Keratinocyte (primary cell): ENCODE measurements around the gene GDA. TPM values are rescaled to one million over a fixed set of nuclear protein-coding genes. Genes with fewer than 3 reads are reported as not detected.
"Not testable (repeated sequence)": the region's sequence is repeated elsewhere in the genome, so short reads cannot be mapped to it uniquely, and the experiment has no call there.

ENCODE experiments used
- DNase-seq: peaks from one replicate; pipeline ENCODE4 v3.0.0-alpha.2; 2011; ENCODE audit warnings: low read depth, missing footprints, low spot score
- FAIRE-seq: peaks from 2 replicates; lab custom pipeline; 2011; peaks lifted over from hg19 to GRCh38; lab: Jason Lieb, UNC
- H2AFZ ChIP-seq: 2 replicates; pipeline ENCODE4 v1.6.0; 2012; ENCODE audit warnings: low read length, control low read depth, inconsistent platforms; ENCODE audit not compliant: control insufficient read depth
- H3K27ac ChIP-seq: 2 replicates; pipeline ENCODE4 v1.5.1; 2011; ENCODE audit warnings: low read length; ENCODE audit not compliant: control insufficient read depth, insufficient read depth
- H3K27me3 ChIP-seq: 3 replicates; pipeline ENCODE4 v1.6.0; 2011; ENCODE audit warnings: low read length; ENCODE audit not compliant: control insufficient read depth, insufficient read depth; ENCODE audit errors: extremely low read depth
- H3K36me3 ChIP-seq, 2 experiments: 2 replicates in 1 of 2; 3 replicates in 1 of 2; pipeline ENCODE4 v1.5.1; 2011; ENCODE audit warnings: low read length in 2 of 2, mild to moderate bottlenecking in 1 of 2; ENCODE audit not compliant: control insufficient read depth in 2 of 2, insufficient read depth in 2 of 2; ENCODE audit errors: extremely low read depth in 1 of 2
- H3K4me1 ChIP-seq: 3 replicates; pipeline ENCODE4 v1.5.1; 2011; ENCODE audit warnings: low read length; ENCODE audit not compliant: control insufficient read depth, insufficient read depth; ENCODE audit errors: extremely low read depth
- H3K4me2 ChIP-seq: 3 replicates; pipeline ENCODE4 v1.6.0; 2011; ENCODE audit warnings: low read depth, low read length; ENCODE audit not compliant: control insufficient read depth, insufficient read depth; ENCODE audit errors: extremely low read depth
- H3K4me3 ChIP-seq, 3 experiments: fragments of 200-600 bp in 1 of 3; sonication (generic) in 1 of 3; 2 replicates in 2 of 3; 3 replicates in 1 of 3; pipeline ENCODE4 v1.5.1; 2011 to 2016; ENCODE audit warnings: low read length in 3 of 3, mild to moderate bottlenecking in 3 of 3, control low read depth in 2 of 3, inconsistent platforms in 1 of 3, low read depth in 1 of 3, mixed read lengths in 1 of 3, mixed run types in 1 of 3, moderate library complexity in 1 of 3; ENCODE audit not compliant: control insufficient read depth in 2 of 3, insufficient read depth in 2 of 3; ENCODE audit errors: extremely low read depth in 1 of 3
- H3K79me2 ChIP-seq: 2 replicates; pipeline ENCODE4 v1.6.0; 2012; ENCODE audit warnings: low read length; ENCODE audit not compliant: control insufficient read depth, insufficient read depth
- H3K9ac ChIP-seq: 3 replicates; pipeline ENCODE4 v1.6.0; 2011; ENCODE audit warnings: low read length; ENCODE audit not compliant: control insufficient read depth, insufficient read depth; ENCODE audit errors: extremely low read depth
- H3K9me1 ChIP-seq: 3 replicates; pipeline ENCODE4 v1.6.0; 2011; ENCODE audit warnings: low read length; ENCODE audit not compliant: control insufficient read depth, insufficient read depth; ENCODE audit errors: extremely low read depth
- H3K9me3 ChIP-seq: 2 replicates; pipeline ENCODE4 v1.5.1; 2012; ENCODE audit warnings: low read depth, low read length; ENCODE audit not compliant: control insufficient read depth
- H4K20me1 ChIP-seq: 3 replicates; pipeline ENCODE4 v1.6.0; 2011; ENCODE audit warnings: low read length; ENCODE audit not compliant: control insufficient read depth, insufficient read depth; ENCODE audit errors: extremely low read depth
- CTCF ChIP-seq, 3 experiments: IDR thresholded peaks in 1 of 3; conservative IDR thresholded peaks in 1 of 3; optimal IDR thresholded peaks in 1 of 3; 2 replicates in 2 of 3; 3 replicates in 1 of 3; pipeline versions ENCODE3 to v1.5.1; 2011; ENCODE audit warnings: low read length in 3 of 3, mild to moderate bottlenecking in 3 of 3, moderate library complexity in 2 of 3, control low read depth in 1 of 3, inconsistent platforms in 1 of 3; ENCODE audit not compliant: insufficient read depth in 2 of 3; ENCODE audit errors: extremely low read depth in 1 of 3
- EZH2 ChIP-seq: IDR thresholded peaks from one replicate; pipeline ENCODE4 v1.6.1; 2012; ENCODE audit warnings: inconsistent platforms, mild to moderate bottlenecking, low read length, moderate library complexity
- dilution Hi-C: fragments of 300-500 bp; cut with MboI; formaldehyde crosslinking; loops from one replicate; pipeline ENCODE4 v1.7.0; 2020; ENCODE audit warnings: low sequenced_read_pairs; ENCODE audit not compliant: extremely low pct_ligation_motif_present
- polyA plus RNA-seq, 5 experiments: library from polyadenylated mRNA; depleted of rRNA in 3 of 5; stranded (reverse) in 3 of 5; stranded (forward) in 1 of 5; unstranded in 1 of 5; fragments of >200 nt; gene quantifications; 1 replicate in 1 of 5; 2 replicates in 3 of 5; 3 replicates in 1 of 5; pipeline versions ENCODE4 v1.2.1 to v1.2.3, GENCODE V29; 2011 to 2012; ENCODE audit warnings: missing spikeins in 2 of 5, low read depth in 1 of 5, low replicate concordance in 1 of 5

Gene GDA
- polyA plus RNA-seq, 1 donor (not counting 4 experiments of a cell fraction or from before 2014, with no cell fraction given), result 0.75 TPM

GRCh38 chr9:72263572-72263971, 114.3 kb downstream of the GDA start:
- TF ChIP-seq CTCF (optimal IDR thresholded peaks at IDR 0.05 in 1 of 3, IDR thresholded peaks at IDR 0.05 in 1 of 3, conservative IDR thresholded peaks at IDR 0.05 in 1 of 3; ENCODE audit: extremely low read depth in 1 of 3, insufficient read depth in 2 of 3, low read length in 3 of 3), result no peak
- TF ChIP-seq EZH2, result no peak
- FAIRE-seq, result no peak
- Histone ChIP-seq H3K27me3 (no peaks in the 10 kb centered on the region), H3K36me3 (no peaks in the 10 kb centered on the region), H3K9me3 (no peaks in the 10 kb centered on the region), H3K9ac (no peak overlapping the region), H3K79me2 (no peaks in the 10 kb centered on the region), H3K4me2 (no peak overlapping the region), H3K9me1 (no peaks in the 10 kb centered on the region), H3K27ac (no peak overlapping the region), H4K20me1 (no peaks in the 10 kb centered on the region), H3K4me3 (no peak overlapping the region), H2AFZ (no peak overlapping the region), H3K4me1 (no peaks in the 10 kb centered on the region)
- no peak for DNase-seq
- dilution Hi-C loops, result loop anchor here (25.0 kb wide), 1 partner anchor 226 kb away; no protein-coding TSS in a partner anchor

DNA sequence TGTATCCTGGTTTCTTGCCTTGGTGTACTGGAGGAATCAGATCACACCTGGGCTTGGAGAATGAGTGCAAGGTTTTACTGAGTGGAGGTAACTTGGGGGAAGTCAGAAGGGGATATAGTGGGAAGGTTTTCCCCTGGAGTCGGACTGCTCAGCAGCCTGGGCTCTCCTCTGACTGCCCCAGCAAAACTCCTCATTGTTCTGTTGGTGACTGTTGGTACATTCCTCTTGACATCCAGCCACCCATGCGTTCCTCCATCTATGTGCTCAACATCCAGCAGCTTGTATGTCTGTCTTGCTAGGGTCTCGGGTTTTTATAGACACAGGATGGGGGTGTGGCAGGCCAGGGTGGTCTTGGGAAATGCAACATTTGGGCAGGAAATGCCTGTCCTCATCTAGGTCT, 119.7 kb downstream of the GDA start:
- Histone ChIP-seq H3K9me3 (no peaks in the 10 kb centered on the region), H2AFZ (no peak overlapping the region), H3K4me3 (no peak overlapping the region), H3K79me2 (no peaks in the 10 kb centered on the region), H3K9ac (no peak overlapping the region), H3K4me1 (no peaks in the 10 kb centered on the region), H3K36me3 (no peaks in the 10 kb centered on the region), H3K9me1 (no peaks in the 10 kb centered on the region), H3K4me2 (no peak overlapping the region), H4K20me1 (no peaks in the 10 kb centered on the region), H3K27me3 (no peaks in the 10 kb centered on the region), H3K27ac (no peak overlapping the region)
- TF ChIP-seq EZH2 (no peak), CTCF (optimal IDR thresholded peaks at IDR 0.05 in 1 of 3, IDR thresholded peaks at IDR 0.05 in 1 of 3, conservative IDR thresholded peaks at IDR 0.05 in 1 of 3; ENCODE audit: extremely low read depth in 1 of 3, insufficient read depth in 2 of 3, low read length in 3 of 3) (no peak)
- FAIRE-seq (no peak), DNase-seq (no peak)
- dilution Hi-C loops, result loop anchor here (25.0 kb wide), 1 partner anchor 232 kb away; no protein-coding TSS in a partner anchor

- H3K4me1 ChIP-seq, result peaks cover 10% of the 10 kb centered on the region
- H2AFZ ChIP-seq, H3K79me2 ChIP-seq, H3K27me3 ChIP-seq, H3K4me3 ChIP-seq, H3K9me3 ChIP-seq, H3K9me1 ChIP-seq, DNase-seq, H4K20me1 ChIP-seq, FAIRE-seq, H3K4me2 ChIP-seq, H3K27ac ChIP-seq, H3K9ac ChIP-seq, H3K36me3 ChIP-seq: not testable (repeated sequence)
- dilution Hi-C loops, result loop anchor here (25.0 kb wide), 1 partner anchor 233 kb away; no protein-coding TSS in a partner anchor
Measured at GRCh38 chr9:72270359-72270758, 121.1 kb downstream of the GDA start.
